Upper lobe of left lung (tissue), 6 donors: ENCODE data around the gene ROPN1L. TPM values are rescaled to one million over a fixed set of nuclear protein-coding genes. Genes with fewer than 3 reads are reported as not detected.

Experiments
- ATAC-seq, 2 donors: fragments of 200-7000 bp; cut with Tn5 transposase; one replicate each; pipeline ENCODE4 v1.9.1; 2022; ENCODE audit warnings: mild to moderate bottlenecking in 2 of 2, moderate library complexity in 2 of 2; ENCODE audit not compliant: low FRiP score in 2 of 2
- DNase-seq, 2 donors: peaks; one replicate each; pipeline ENCODE4 v3.0.0-alpha.2; 2019 to 2020
- H3K27ac ChIP-seq, 4 donors: fragments of 200-600 bp; sonication (generic); one replicate each; pipeline ENCODE4 v1.5.1; 2016 to 2019
- H3K27me3 ChIP-seq, 4 donors: fragments of 200-600 bp; sonication (generic); one replicate each; pipeline ENCODE4 v1.5.1; 2017 to 2019
- H3K36me3 ChIP-seq, 4 donors: fragments of 200-600 bp; sonication (generic); one replicate each; pipeline ENCODE4 v1.5.1; 2016 to 2019
- H3K4me1 ChIP-seq, 4 donors: fragments of 200-600 bp; sonication (generic); one replicate each; pipeline ENCODE4 v1.5.1; 2018 to 2019
- H3K4me3 ChIP-seq, 4 donors: fragments of 200-600 bp; sonication (generic); one replicate each; pipeline ENCODE4 v1.5.1; 2017 to 2019; ENCODE audit warnings: mild to moderate bottlenecking in 2 of 4, moderate library complexity in 1 of 4
- H3K9me3 ChIP-seq, 4 donors: fragments of 200-600 bp; sonication (generic); one replicate each; pipeline ENCODE4 v1.5.1; 2018 to 2019
- CTCF ChIP-seq, 6 experiments: fragments of 450-650 bp in 4 of 6; fragments of 200-600 bp in 2 of 6; sonication (generic) in 2 of 6; IDR thresholded peaks; one replicate each; pipeline ENCODE4 v1.5.1; 2016 to 2019; ENCODE audit warnings: antibody characterized with exemption in 6 of 6
- EP300 ChIP-seq, 4 donors: sonication (generic); formaldehyde crosslinking; IDR thresholded peaks; one replicate each; pipeline ENCODE4 v1.5.1; 2017; ENCODE audit warnings: antibody characterized with exemption in 4 of 4, control low read depth in 2 of 4
- POLR2A ChIP-seq, 4 donors: fragments of 450-650 bp; IDR thresholded peaks; one replicate each; pipeline ENCODE4 v1.5.1; 2016 to 2017; ENCODE audit warnings: antibody characterized with exemption in 4 of 4, mild to moderate bottlenecking in 2 of 4
- POLR2AphosphoS5 ChIP-seq, 2 donors: sonication (generic); formaldehyde crosslinking; IDR thresholded peaks; one replicate each; pipeline ENCODE4 v1.5.1; 2017; ENCODE audit warnings: antibody characterized with exemption in 2 of 2
- WGBS, 2 donors: methylation state at CpG; one replicate each; pipeline ENCODE4 v1.1.5; 2017 to 2018; 5-methylcytosine and 5-hydroxymethylcytosine counted together
- total RNA-seq, 6 donors: library from RNA; depleted of rRNA in 4 of 6; stranded (reverse); fragments of >200 nt in 4 of 6; gene quantifications; one replicate each; pipeline versions ENCODE4 v1.1.0 to v1.2.1, GENCODE V29; 2016 to 2021
- donor health status: DM: no; HTN: no; CAD: no; lungs with moderate emphysema.
- donor health status: DM: no; HTN: yes; CAD: no; lungs with severe emphysema.

The ROPN1L gene
- total RNA-seq, 6 donors from 2014 or later, result 0.89 to 70.3 (median 13.6) TPM

- WGBS, 2 donors, result 0% methylated on average over 22 to 23 of the region's 44 CpGs
- no peaks in the 10 kb centered on the region for H3K27me3 ChIP-seq
- H3K9me3 ChIP-seq, result no peaks in the 10 kb centered on the region
- DNase-seq (no peak), ATAC-seq (peak; percentile 59 to 76)
- peak overlapping the region; percentile 59 to 88 (median 84) for H3K27ac ChIP-seq
- H3K4me3 ChIP-seq, result peak overlapping the region; percentile 61 to 78 (median 66)
- H3K36me3 ChIP-seq, result peaks cover 0 to 8% (median 0%) of the 10 kb centered on the region in 4 donors
- TF ChIP-seq EP300 (IDR thresholded peaks at IDR 0.05), result no peak
- peak in 1 of 4 donors; percentile 10 for TF ChIP-seq POLR2A (IDR thresholded peaks at IDR 0.05)
- peaks cover 31 to 41% (median 39%) of the 10 kb centered on the region in 4 donors for H3K4me1 ChIP-seq
These were observed 335 bp downstream of the ROPN1L start for GRCh38 chr5:10441992-10442435.

GRCh38 chr5:10442576-10442975 is 897 bp downstream of the ROPN1L start:
- no peak for TF ChIP-seq CTCF (IDR thresholded peaks at IDR 0.05)
- TF ChIP-seq EP300 (IDR thresholded peaks at IDR 0.05), result no peak
- TF ChIP-seq POLR2A (IDR thresholded peaks at IDR 0.05), result no peak
- TF ChIP-seq POLR2AphosphoS5 (IDR thresholded peaks at IDR 0.05), result no peak
- DNase-seq, result no peak
- Histone ChIP-seq H3K27me3 (no peaks in the 10 kb centered on the region), H3K36me3 (peaks cover 0 to 8% (median 0%) of the 10 kb centered on the region in 4 donors), H3K4me1 (peaks cover 31 to 41% (median 39%) of the 10 kb centered on the region in 4 donors), H3K4me3 (peak overlapping the region; percentile 61 to 78 (median 66)), H3K27ac (peak overlapping the region in 2 of 4 donors; percentile 85 to 88), H3K9me3 (no peaks in the 10 kb centered on the region)
- ATAC-seq, result peak in 1 of 2 donors; percentile 33
- WGBS, 2 donors, result 9 to 14% methylated on average over 4 of the region's 4 CpGs

- H3K4me1 ChIP-seq, result peaks cover 31 to 41% (median 39%) of the 10 kb centered on the region in 4 donors
- H3K27me3 ChIP-seq, result no peaks in the 10 kb centered on the region
- no peak overlapping the region for H3K4me3 ChIP-seq
- H3K36me3 ChIP-seq, result no peaks in the 10 kb centered on the region
- H3K27ac ChIP-seq, result peak overlapping the region in 3 of 4 donors; percentile 19 to 72 (median 39)
- no peak for TF ChIP-seq POLR2AphosphoS5 (IDR thresholded peaks at IDR 0.05)
- no peak for TF ChIP-seq EP300 (IDR thresholded peaks at IDR 0.05)
- TF ChIP-seq CTCF (IDR thresholded peaks at IDR 0.05), result no peak
- no peak for TF ChIP-seq POLR2A (IDR thresholded peaks at IDR 0.05)
- 46 to 50% methylated on average over 8 of the region's 8 CpGs for WGBS, 2 donors
- ATAC-seq, result no peak
- DNase-seq, result no peak
- no peaks in the 10 kb centered on the region for H3K9me3 ChIP-seq
These were observed 3.7 kb downstream of the ROPN1L start for GRCh38 chr5:10445352-10445751.

- 70 to 81% methylated on average over 7 of the region's 7 CpGs for WGBS, 2 donors
- DNase-seq (no peak), ATAC-seq (no peak)
- TF ChIP-seq EP300 (IDR thresholded peaks at IDR 0.05) (no peak), POLR2A (IDR thresholded peaks at IDR 0.05) (no peak), POLR2AphosphoS5 (IDR thresholded peaks at IDR 0.05) (no peak)
- Histone ChIP-seq H3K36me3 (no peaks in the 10 kb centered on the region), H3K9me3 (no peaks in the 10 kb centered on the region), H3K27me3 (no peaks in the 10 kb centered on the region), H3K4me3 (no peak overlapping the region), H3K27ac (no peak overlapping the region), H3K4me1 (peaks cover 24 to 34% (median 30%) of the 10 kb centered on the region in 4 donors)
These were observed 4.8 kb downstream of the ROPN1L start for GRCh38 chr5:10446490-10446889.

- DNase-seq, result no peak
- Histone ChIP-seq H3K36me3 (no peaks in the 10 kb centered on the region), H3K27me3 (no peaks in the 10 kb centered on the region), H3K9me3 (no peaks in the 10 kb centered on the region), H3K27ac (no peak overlapping the region), H3K4me3 (no peak overlapping the region), H3K4me1 (peaks cover 23 to 31% (median 29%) of the 10 kb centered on the region in 4 donors)
- ATAC-seq, result no peak
- TF ChIP-seq EP300 (IDR thresholded peaks at IDR 0.05), result no peak
- no peak for TF ChIP-seq CTCF (IDR thresholded peaks at IDR 0.05)
- TF ChIP-seq POLR2AphosphoS5 (IDR thresholded peaks at IDR 0.05), result no peak
- no peak for TF ChIP-seq POLR2A (IDR thresholded peaks at IDR 0.05)
- 75 to 80% methylated on average over 4 of the region's 4 CpGs for WGBS, 2 donors
These were observed 5.4 kb downstream of the ROPN1L start for GRCh38 chr5:10447041-10447440.
